Calu3 (cell line): Measurements from ENCODE around the gene MRPL21. TPM values are rescaled to one million over a fixed set of nuclear protein-coding genes. Genes with fewer than 3 reads are reported as not detected.

Experiments used
- BruUV-seq: library from RNA; stranded (reverse); fragments of 400-500 nt; replicated peaks from 2 replicates; lab custom pipeline; 2021; lab: Mats Ljungman, UMichigan
- CTCF ChIA-PET: fragments of 300-600 bp; sonication (Branson Sonifier 250); formaldehyde crosslinking; loops from one replicate; lab custom pipeline; 2022; ENCODE audit warnings: antibody characterized with exemption; lab: Charles Lee
- DNase-seq: peaks from one replicate; pipeline ENCODE4 v3.0.0; 2022
- H3K27ac Mint-ChIP-seq: one replicate; pipeline ENCODE4 v1.8.0; 2022; ENCODE audit warnings: mixed read lengths; ENCODE audit not compliant: unreplicated experiment
- H3K27me3 Mint-ChIP-seq: one replicate; pipeline ENCODE4 v1.8.0; 2022; ENCODE audit warnings: mixed read lengths; ENCODE audit not compliant: unreplicated experiment
- H3K36me3 Mint-ChIP-seq: one replicate; pipeline ENCODE4 v1.8.0; 2022; ENCODE audit warnings: mild to moderate bottlenecking, moderate library complexity, mixed read lengths; ENCODE audit not compliant: insufficient read depth, unreplicated experiment
- H3K4me1 Mint-ChIP-seq: one replicate; pipeline ENCODE4 v1.8.0; 2022; ENCODE audit warnings: mild to moderate bottlenecking, low read depth, mixed read lengths; ENCODE audit not compliant: unreplicated experiment
- H3K4me3 Mint-ChIP-seq: one replicate; pipeline ENCODE4 v1.8.0; 2022; ENCODE audit warnings: mild to moderate bottlenecking, low read depth, moderate library complexity, mixed read lengths; ENCODE audit not compliant: unreplicated experiment
- H3K9me3 Mint-ChIP-seq: one replicate; pipeline ENCODE4 v1.8.0; 2022; ENCODE audit warnings: low read depth, mixed read lengths; ENCODE audit not compliant: unreplicated experiment
- intact Hi-C: fragments of 100-400 bp; cut with micrococcal nuclease; formaldehyde crosslinking; loops from one replicate; pipeline ENCODE4 v1.10.0; 2022; ENCODE audit not compliant: unreplicated experiment
- total RNA-seq: library from RNA; stranded (reverse); gene quantifications from 2 replicates; pipeline ENCODE4 v1.2.3, GENCODE V29; 2022
- TF ChIP-seq, protein P1 (sequence below): fragments of 200-600 bp; IDR thresholded peaks from one replicate; pipeline ENCODE4 v1.8.0; 2022; ENCODE audit warnings: antibody characterized with exemption; ENCODE audit not compliant: unreplicated experiment

The MRPL21 gene
- total RNA-seq, 1 experiment from 2014 or later = 79.7 TPM

DNA sequence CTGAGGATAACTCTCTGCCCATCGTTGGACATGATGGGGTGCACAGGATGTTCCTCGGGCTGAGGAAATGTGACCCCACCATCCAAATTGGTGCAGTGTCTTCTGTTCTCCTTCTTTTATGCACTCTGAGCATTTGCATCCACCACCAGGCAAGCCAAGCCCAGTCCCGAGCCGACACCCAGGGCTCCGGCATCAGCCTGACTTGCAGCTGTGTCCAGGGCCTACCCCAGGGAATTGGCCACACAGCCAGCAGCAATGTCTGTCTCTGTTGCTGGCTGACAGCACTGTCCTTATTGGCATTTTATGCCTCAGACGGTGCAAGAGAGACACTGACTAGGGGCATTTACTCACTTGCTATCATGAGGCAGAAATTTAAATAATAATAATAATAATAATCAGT, 36.6 kb downstream of the MRPL21 start:
- CTCF ChIA-PET = no interaction called here
- peaks cover 24% of the 10 kb centered on the region for H3K4me1 Mint-ChIP-seq
- H3K36me3 Mint-ChIP-seq = peaks cover 8% of the 10 kb centered on the region
- H3K27me3 Mint-ChIP-seq = peaks cover 23% of the 10 kb centered on the region
- intact Hi-C loops = no loop called here
- DNase-seq = no peak
- BruUV-seq = no TSS peak
- H3K9me3 Mint-ChIP-seq = no peaks in the 10 kb centered on the region
- H3K27ac Mint-ChIP-seq = no peak overlapping the region
- no peak overlapping the region for H3K4me3 Mint-ChIP-seq
- TF ChIP-seq, protein P1, sequence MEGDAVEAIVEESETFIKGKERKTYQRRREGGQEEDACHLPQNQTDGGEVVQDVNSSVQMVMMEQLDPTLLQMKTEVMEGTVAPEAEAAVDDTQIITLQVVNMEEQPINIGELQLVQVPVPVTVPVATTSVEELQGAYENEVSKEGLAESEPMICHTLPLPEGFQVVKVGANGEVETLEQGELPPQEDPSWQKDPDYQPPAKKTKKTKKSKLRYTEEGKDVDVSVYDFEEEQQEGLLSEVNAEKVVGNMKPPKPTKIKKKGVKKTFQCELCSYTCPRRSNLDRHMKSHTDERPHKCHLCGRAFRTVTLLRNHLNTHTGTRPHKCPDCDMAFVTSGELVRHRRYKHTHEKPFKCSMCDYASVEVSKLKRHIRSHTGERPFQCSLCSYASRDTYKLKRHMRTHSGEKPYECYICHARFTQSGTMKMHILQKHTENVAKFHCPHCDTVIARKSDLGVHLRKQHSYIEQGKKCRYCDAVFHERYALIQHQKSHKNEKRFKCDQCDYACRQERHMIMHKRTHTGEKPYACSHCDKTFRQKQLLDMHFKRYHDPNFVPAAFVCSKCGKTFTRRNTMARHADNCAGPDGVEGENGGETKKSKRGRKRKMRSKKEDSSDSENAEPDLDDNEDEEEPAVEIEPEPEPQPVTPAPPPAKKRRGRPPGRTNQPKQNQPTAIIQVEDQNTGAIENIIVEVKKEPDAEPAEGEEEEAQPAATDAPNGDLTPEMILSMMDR = no peak

- H3K27me3 Mint-ChIP-seq = peaks cover 23% of the 10 kb centered on the region
Observed at GRCh38 chr11:68865241-68865640, 38.4 kb downstream of the MRPL21 start.

GRCh38 chr11:68863553-68864265, 39.9 kb downstream of the MRPL21 start:
- CTCF ChIA-PET = no interaction called here
- Mint-ChIP-seq H3K27me3 (peaks cover 15% of the 10 kb centered on the region), H3K27ac (no peak overlapping the region), H3K36me3 (no peaks in the 10 kb centered on the region), H3K9me3 (no peaks in the 10 kb centered on the region), H3K4me3 (no peak overlapping the region), H3K4me1 (peaks cover 6% of the 10 kb centered on the region)
- no TSS peak for BruUV-seq
- DNase-seq = no peak
- intact Hi-C loops = no loop called here
- TF ChIP-seq, protein P1 = no peak

More at GRCh38 chr11:68865241-68865640, 38.4 kb downstream of the MRPL21 start:
- Mint-ChIP-seq H3K27ac (no peak overlapping the region), H3K4me1 (peaks cover 21% of the 10 kb centered on the region), H3K4me3 (no peak overlapping the region), H3K9me3 (no peaks in the 10 kb centered on the region), H3K36me3 (peaks cover 7% of the 10 kb centered on the region)
- BruUV-seq = no TSS peak
- TF ChIP-seq, protein P1 = no peak
- no peak for DNase-seq
- CTCF ChIA-PET = no interaction called here
- intact Hi-C loops = no loop called here

DNA sequence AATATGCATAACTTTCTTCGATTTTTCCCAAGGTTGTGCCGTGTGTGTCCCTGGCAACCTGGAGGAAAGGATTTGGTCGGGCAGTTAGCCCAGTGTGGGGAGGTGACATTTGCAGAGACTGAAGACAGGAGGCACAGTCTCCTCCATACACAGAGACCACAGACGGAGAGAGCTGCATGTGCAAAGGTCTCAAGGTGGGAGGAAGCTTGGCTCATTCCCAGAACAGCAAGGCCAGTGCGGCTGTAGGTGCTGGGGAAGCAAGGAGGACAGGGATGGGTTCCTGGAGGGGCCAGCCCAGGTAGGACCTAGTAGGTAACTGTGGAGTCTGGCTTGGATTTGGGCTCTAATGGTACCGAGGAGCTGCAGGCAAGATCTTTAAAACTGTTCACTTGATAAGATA, 41.2 kb downstream of the MRPL21 start:
- TF ChIP-seq, protein P1 = no peak
- BruUV-seq = no TSS peak
- Mint-ChIP-seq H3K4me1 (peaks cover 6% of the 10 kb centered on the region), H3K27ac (no peak overlapping the region), H3K27me3 (peaks cover 7% of the 10 kb centered on the region), H3K4me3 (no peak overlapping the region), H3K36me3 (no peaks in the 10 kb centered on the region), H3K9me3 (no peaks in the 10 kb centered on the region)
- DNase-seq = no peak
- CTCF ChIA-PET = no interaction called here
- intact Hi-C loops = no loop called here
